DND-41 (cell line): Measurements from ENCODE around the gene FABP7.

ENCODE experiments used
- ATAC-seq: fragments of 200-7000 bp; cut with Tn5 transposase; 3 replicates; pipeline ENCODE4 v1.9.1; 2021; ENCODE audit warnings: low read depth; ENCODE audit not compliant: insufficient read depth
- DNase-seq: peaks from one replicate; pipeline ENCODE4 v3.0.0-alpha.2; 2020
- H2AFZ ChIP-seq: 2 replicates; pipeline ENCODE4 v1.6.0; 2012; ENCODE audit warnings: low read depth, low read length
- H3K27ac ChIP-seq: 2 replicates; pipeline ENCODE4 v1.5.1; 2012; ENCODE audit warnings: low read length, inconsistent platforms
- H3K27me3 ChIP-seq: fragments of 200-600 bp; sonication (generic); 2 replicates; pipeline ENCODE4 v1.6.0; 2012; ENCODE audit warnings: low read length, mild to moderate bottlenecking, inconsistent platforms; ENCODE audit not compliant: insufficient read depth, poor library complexity
- H3K36me3 ChIP-seq: 2 replicates; pipeline ENCODE4 v1.5.1; 2012; ENCODE audit warnings: low read length, inconsistent platforms; ENCODE audit not compliant: insufficient read depth
- H3K4me1 ChIP-seq: 2 replicates; pipeline ENCODE4 v1.5.1; 2012; ENCODE audit warnings: mild to moderate bottlenecking, low read length; ENCODE audit not compliant: insufficient read depth
- H3K4me2 ChIP-seq: 2 replicates; pipeline ENCODE4 v1.6.0; 2012; ENCODE audit warnings: mild to moderate bottlenecking, moderate library complexity, low read length, inconsistent platforms; ENCODE audit not compliant: insufficient read depth
- H3K4me3 ChIP-seq, 2 experiments: fragments of 200-600 bp in 1 of 2; shearing (Covaris generic) in 1 of 2; 2 replicates each; pipeline ENCODE4 v1.5.1; 2012 to 2016; ENCODE audit warnings: inconsistent platforms in 2 of 2, low read length in 2 of 2, mild to moderate bottlenecking in 2 of 2, low read depth in 1 of 2, moderate library complexity in 1 of 2
- H3K79me2 ChIP-seq: 2 replicates; pipeline ENCODE4 v1.6.0; 2012; ENCODE audit warnings: low read length, inconsistent platforms; ENCODE audit not compliant: insufficient read depth
- H3K9ac ChIP-seq: 2 replicates; pipeline ENCODE4 v1.6.0; 2012; ENCODE audit warnings: low read depth, mild to moderate bottlenecking, inconsistent platforms, low read length, moderate library complexity
- H3K9me3 ChIP-seq: 2 replicates; pipeline ENCODE4 v1.5.1; 2012; ENCODE audit warnings: low read length, moderate library complexity, mild to moderate bottlenecking, inconsistent platforms; ENCODE audit not compliant: insufficient read depth, severe bottlenecking
- H4K20me1 ChIP-seq: 2 replicates; pipeline ENCODE4 v1.6.0; 2012; ENCODE audit warnings: low read length; ENCODE audit not compliant: insufficient read depth
- CTCF ChIP-seq: IDR thresholded peaks from 2 replicates; pipeline ENCODE4 v1.5.1; 2012; ENCODE audit warnings: borderline replicate concordance, low read length, moderate library complexity, mild to moderate bottlenecking; ENCODE audit not compliant: poor library complexity, severe bottlenecking; ENCODE audit errors: extremely low read depth
- EZH2 ChIP-seq: IDR thresholded peaks from 3 replicates; pipeline ENCODE4 v1.6.1; 2012; ENCODE audit warnings: borderline replicate concordance, low read depth, mild to moderate bottlenecking, moderate library complexity, low read length, inconsistent platforms; ENCODE audit not compliant: severe bottlenecking

FABP7 gene

GRCh38 chr6:122734529-122735395 is 44.8 kb upstream of the FABP7 start:
- H3K36me3 ChIP-seq = no peaks in the 10 kb centered on the region
- peaks cover 8% of the 10 kb centered on the region for H3K27me3 ChIP-seq
- no peak overlapping the region for H3K9ac ChIP-seq
- no peak overlapping the region for H2AFZ ChIP-seq
- no peaks in the 10 kb centered on the region for H3K4me1 ChIP-seq
- ATAC-seq (no peak), DNase-seq (no peak)
- H3K79me2 ChIP-seq = no peaks in the 10 kb centered on the region
- no peak for TF ChIP-seq EZH2
- H3K27ac ChIP-seq = no peak overlapping the region
- no peak overlapping the region for H3K4me3 ChIP-seq
- no peak overlapping the region for H3K4me2 ChIP-seq
- H3K9me3 ChIP-seq = no peaks in the 10 kb centered on the region
- H4K20me1 ChIP-seq = no peaks in the 10 kb centered on the region

GRCh38 chr6:122735582-122735981 is 43.9 kb upstream of the FABP7 start:
- no peaks in the 10 kb centered on the region for H3K4me1 ChIP-seq
- no peaks in the 10 kb centered on the region for H3K9me3 ChIP-seq
- peaks cover 8% of the 10 kb centered on the region for H3K27me3 ChIP-seq
- DNase-seq = no peak
- no peak overlapping the region for H3K4me2 ChIP-seq
- no peak overlapping the region for H3K9ac ChIP-seq
- no peaks in the 10 kb centered on the region for H4K20me1 ChIP-seq
- no peaks in the 10 kb centered on the region for H3K36me3 ChIP-seq
- no peak overlapping the region for H3K4me3 ChIP-seq
- TF ChIP-seq CTCF (no peak), EZH2 (no peak)
- no peak for ATAC-seq
- H3K79me2 ChIP-seq = no peaks in the 10 kb centered on the region
- H3K27ac ChIP-seq = no peak overlapping the region
- no peak overlapping the region for H2AFZ ChIP-seq

GRCh38 chr6:122736163-122736562 is 43.4 kb upstream of the FABP7 start:
- Histone ChIP-seq H3K79me2 (no peaks in the 10 kb centered on the region), H2AFZ (no peak overlapping the region), H3K9me3 (no peaks in the 10 kb centered on the region), H3K4me1 (no peaks in the 10 kb centered on the region), H3K27me3 (peaks cover 8% of the 10 kb centered on the region), H3K4me3 (no peak overlapping the region), H4K20me1 (no peaks in the 10 kb centered on the region), H3K9ac (no peak overlapping the region), H3K36me3 (no peaks in the 10 kb centered on the region), H3K27ac (no peak overlapping the region), H3K4me2 (no peak overlapping the region)
- DNase-seq (no peak), ATAC-seq (no peak)
- TF ChIP-seq CTCF (no peak), EZH2 (no peak)

- no peak overlapping the region for H2AFZ ChIP-seq
- no peaks in the 10 kb centered on the region for H3K36me3 ChIP-seq
- no peak overlapping the region for H3K4me3 ChIP-seq
- no peak overlapping the region for H3K27ac ChIP-seq
- H3K27me3 ChIP-seq = peaks cover 8% of the 10 kb centered on the region
- no peak for TF ChIP-seq EZH2
- H4K20me1 ChIP-seq = no peaks in the 10 kb centered on the region
- H3K9ac ChIP-seq = no peak overlapping the region
- H3K4me1 ChIP-seq = no peaks in the 10 kb centered on the region
- H3K79me2 ChIP-seq = no peaks in the 10 kb centered on the region
- H3K4me2 ChIP-seq = no peak overlapping the region
- DNase-seq = no peak
- H3K9me3 ChIP-seq = no peaks in the 10 kb centered on the region
- ATAC-seq = no peak
Measured at GRCh38 chr6:122736616-122737015, 42.9 kb upstream of the FABP7 start.
